ENCODE data around the gene ZSWIM9.
"Not testable (repeated sequence)": the region's sequence is repeated elsewhere in the genome, so short reads cannot be mapped to it uniquely, and the experiment has no call there.

ZSWIM9 gene

DNA sequence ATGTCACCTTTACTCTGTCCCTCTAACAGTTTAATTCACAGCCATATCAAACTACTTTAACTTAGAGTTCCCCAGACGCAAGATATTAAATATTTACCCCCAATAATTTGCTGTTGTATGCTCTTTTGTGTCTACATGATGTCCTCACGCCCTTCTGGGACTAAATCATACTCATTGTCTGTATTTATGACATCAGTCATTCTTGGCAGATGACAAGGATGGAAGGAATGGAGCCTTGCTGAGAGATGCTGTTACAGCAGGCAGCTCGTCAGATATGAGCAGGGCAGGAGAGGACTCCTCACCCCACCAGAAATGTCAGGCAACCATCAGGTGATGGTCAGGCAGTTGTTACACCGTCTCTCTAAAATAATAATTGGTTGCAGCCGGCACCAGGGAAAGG, 43.5 kb downstream of the ZSWIM9 start:
- in situ Hi-C loops (cut with MboI; ENCODE audit: low sequenced_read_pairs) = no loop called here

DNA sequence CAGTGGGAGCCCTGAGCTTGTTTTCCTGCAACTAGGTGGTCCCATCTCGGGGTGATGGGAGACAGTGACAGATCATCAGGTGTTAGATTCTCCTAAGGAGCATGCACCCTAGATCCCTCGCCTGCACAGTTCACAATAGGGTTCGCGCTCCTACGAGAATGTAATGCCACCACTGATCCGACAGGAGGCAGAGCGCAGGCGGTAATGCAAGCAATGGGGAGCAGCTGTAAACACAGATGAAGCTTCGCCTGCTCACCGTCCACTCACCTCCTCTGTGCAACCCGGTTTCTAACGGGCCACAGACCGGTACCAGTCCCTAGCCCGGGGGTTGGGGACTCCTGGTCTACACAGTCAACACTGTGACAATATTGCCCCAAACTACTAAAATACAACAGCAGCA, 46.5 kb downstream of the ZSWIM9 start:
- in situ Hi-C loops (cut with MboI; ENCODE audit: low sequenced_read_pairs) = no loop called here

DNA sequence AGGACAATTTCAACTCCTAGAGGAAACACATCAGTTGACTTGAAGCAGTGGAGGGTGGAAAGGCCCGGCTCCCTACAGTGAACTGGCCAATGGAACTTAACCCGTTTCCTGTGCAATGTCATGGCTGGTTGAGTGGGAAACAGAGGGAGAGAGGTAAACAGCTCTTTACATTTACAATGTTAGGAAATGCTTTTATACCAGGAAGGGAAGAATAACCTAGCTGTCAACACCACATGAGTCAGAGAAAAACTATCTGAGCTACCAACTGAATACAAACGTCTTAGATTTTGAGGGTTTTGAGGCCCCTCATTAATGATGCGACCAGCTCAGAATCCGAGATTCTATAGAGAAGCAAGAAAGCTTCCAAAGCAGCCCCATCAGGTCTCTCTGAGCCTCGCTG, 48.5 kb downstream of the ZSWIM9 start:
- in situ Hi-C loops (cut with MboI; ENCODE audit: low sequenced_read_pairs) = no loop called here

DNA sequence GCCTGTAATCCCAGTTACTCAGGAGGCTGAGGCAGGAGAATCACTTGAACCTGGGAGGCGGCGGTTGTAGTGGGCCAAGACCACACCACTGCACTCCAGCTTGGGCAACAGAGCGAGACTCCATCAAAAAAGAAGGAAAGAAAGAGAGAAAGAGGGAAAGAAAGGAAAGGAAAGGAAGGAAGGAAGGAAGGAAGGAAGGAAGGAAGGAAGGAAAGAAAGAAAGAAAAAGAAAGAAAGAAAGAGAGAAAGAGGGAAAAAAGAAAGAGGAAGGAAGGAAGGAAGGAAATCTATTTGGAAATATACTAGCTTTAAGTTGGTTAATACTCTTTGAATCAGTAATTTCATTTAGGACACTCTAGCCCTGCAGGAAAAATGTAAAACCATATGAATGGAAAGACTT, 50.3 kb downstream of the ZSWIM9 start:
- in situ Hi-C loops (cut with MboI; ENCODE audit: low sequenced_read_pairs) = not testable (repeated sequence)

DNA sequence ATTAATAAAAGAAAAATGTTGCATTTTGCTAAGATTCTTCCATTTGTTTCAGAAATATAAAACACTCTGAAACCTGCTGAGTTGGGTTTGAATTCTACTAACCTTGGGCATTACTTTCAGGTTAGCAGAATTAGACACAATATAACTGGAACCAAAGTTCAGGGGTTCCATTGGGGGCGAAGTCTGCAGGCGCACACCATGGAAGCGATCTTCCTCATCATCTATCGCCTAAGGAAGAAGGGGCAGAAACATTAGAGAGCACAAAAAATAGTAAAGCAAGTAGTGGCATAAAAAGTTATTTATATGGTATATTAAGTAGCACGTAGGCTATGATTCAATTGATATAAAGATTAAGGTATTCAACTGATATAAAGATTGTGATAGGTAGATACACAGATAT, 51.1 kb downstream of the ZSWIM9 start:
- in situ Hi-C loops (cut with MboI; ENCODE audit: low sequenced_read_pairs) = no loop called here

DNA sequence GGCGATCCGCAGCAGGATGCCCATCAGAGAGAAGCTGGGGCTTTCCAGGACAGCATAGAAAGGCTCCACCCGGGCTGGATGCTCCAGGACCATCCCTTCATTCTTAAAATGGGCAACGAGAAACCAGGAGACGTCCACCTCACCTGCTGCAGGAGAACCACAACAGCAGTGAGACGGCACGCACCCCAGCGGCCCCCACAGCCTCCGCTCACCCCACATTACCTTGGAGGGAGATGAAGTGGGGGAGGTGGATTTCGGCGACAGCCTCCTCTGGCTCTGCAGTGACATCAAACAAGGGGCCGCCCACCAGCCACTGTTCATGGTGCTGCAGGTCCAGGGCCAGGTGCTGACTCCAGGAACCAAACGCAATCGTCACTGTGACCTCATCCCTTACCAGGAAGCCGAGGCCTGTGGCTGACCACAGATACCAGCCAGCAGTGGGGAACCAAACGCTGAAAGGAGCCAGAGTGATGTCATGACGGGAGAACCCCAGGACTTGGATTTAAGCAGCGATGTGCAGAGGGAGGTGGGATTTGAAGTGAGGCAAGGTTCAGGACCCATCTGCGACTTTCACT, 60.2 kb downstream of the ZSWIM9 start:
- in situ Hi-C loops (cut with MboI; ENCODE audit: low sequenced_read_pairs) = no loop called here

DNA sequence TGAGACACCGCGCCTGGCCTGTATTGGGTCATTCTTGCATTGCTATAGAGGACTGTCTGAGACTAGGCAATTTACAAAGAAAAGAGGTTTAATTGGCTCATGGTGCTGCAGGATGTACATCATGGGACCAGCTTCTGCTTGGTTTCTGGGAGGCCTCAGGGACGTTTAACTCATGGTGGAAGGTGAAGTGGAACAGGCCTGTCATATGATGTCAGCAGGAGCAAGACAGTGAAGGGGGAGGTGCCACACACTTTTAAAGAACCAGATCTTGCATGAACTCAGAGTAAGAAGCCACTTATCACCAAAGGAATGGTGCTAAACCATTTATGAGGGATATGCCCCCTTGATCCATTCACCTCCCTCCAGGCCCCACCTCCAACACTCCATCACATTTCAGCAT, 66.6 kb downstream of the ZSWIM9 start:
- in situ Hi-C loops (cut with MboI; ENCODE audit: low sequenced_read_pairs) = no loop called here

DNA sequence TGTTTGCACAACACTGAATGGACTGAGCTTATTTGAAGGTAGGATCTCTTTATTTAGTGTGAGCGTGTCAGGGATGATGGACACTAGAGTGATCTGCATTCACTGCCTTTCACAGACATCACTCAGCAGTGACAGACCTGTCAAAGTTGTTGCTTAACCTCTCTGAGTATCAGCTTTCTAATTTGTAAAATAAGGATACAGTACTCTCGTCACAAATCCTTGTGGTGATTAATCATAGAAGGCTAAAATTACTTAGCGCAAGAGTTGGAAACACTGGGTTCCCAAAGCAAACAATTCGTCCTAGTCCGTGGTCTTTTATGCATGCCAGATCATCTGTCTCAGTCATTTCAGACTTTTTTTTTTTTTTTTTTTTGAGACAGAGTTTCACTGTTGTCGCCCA, 68.6 kb downstream of the ZSWIM9 start:
- in situ Hi-C loops (cut with MboI; ENCODE audit: low sequenced_read_pairs) = no loop called here

DNA sequence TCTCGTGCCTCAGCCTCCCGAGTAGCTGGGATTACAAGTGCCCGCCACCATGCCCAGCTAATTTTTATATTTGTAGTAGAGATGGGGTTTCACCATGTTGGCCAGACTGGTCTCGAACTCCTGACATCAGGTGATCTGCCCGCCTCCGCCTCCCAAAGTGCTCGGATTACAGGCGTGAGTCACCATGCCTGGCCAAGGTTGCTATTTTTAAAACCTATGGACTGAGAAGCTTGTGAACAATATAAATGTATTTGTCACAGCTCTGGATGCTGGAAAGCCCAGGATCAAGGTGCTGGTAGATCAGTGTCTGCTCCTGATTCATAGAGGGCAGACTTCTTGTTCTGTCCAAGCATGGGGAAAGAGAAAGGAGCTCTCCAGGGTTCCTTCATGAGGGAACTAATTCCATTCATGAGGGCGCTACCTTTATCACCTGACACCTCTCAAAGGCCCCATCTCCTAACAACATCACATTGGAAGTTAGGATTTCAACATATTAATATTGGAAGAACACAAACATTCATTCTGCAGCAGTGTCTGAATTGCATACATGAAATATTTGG, 69.2 kb downstream of the ZSWIM9 start:
- in situ Hi-C loops (cut with MboI; ENCODE audit: low sequenced_read_pairs) = no loop called here

DNA sequence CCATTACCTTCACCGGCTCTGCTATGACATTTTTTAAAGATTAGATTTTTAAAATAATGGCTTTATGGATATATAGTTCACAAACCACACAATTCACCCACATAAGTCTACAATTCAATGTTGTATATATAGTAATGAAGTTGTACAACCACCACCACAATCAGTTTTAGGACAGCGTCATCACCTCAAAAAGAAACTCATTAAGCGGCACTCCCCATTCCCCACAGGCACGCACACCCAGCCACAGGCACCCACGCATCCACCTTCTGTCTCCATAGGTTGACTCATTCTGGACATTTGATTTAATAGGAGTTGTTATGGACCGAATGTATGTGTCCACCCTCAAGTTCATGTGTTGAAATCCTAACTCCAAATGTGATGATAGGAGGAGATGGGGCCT, 71.3 kb downstream of the ZSWIM9 start:
- in situ Hi-C loops (cut with MboI; ENCODE audit: low sequenced_read_pairs) = not testable (repeated sequence)

DNA sequence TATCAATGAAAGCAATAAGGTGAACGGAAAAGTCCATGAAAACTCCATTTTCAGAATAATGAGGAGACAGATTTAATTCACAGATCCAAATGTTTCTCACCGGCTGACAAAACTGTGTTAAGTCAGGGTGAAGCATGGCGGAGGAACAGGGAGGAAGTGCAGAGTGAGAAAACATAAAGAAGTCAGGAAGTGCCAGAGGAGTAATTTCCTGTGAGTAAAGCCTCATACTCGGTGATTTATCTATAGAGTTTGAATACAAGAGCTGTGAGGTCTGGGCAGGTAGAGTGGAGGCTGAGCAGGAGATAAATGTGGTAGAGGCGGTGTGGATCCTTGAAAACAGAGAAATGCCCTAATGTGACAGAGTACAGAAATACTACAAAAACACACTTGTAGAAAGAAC, 73.8 kb downstream of the ZSWIM9 start:
- in situ Hi-C loops (cut with MboI; ENCODE audit: low sequenced_read_pairs) = no loop called here

DNA sequence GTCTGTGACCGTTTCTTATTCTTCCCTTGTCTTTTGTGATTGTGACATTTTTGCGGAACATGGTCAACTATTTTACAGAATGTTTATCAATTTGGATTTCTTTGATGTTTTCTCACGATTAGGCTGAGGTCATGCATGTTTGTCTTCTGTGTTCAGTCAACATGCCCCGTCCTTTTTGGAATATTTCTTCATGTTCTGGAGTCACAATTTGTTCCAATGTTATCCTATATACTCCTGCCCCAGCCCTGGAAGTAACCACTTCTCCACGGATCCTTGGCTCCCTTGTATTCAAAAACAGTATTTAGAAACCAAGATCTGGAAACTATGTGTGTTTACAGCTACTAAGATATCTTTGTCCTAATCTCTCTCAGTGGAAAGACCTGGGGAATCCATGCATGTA, 75.6 kb downstream of the ZSWIM9 start:
- in situ Hi-C loops (cut with MboI; ENCODE audit: low sequenced_read_pairs) = no loop called here

DNA sequence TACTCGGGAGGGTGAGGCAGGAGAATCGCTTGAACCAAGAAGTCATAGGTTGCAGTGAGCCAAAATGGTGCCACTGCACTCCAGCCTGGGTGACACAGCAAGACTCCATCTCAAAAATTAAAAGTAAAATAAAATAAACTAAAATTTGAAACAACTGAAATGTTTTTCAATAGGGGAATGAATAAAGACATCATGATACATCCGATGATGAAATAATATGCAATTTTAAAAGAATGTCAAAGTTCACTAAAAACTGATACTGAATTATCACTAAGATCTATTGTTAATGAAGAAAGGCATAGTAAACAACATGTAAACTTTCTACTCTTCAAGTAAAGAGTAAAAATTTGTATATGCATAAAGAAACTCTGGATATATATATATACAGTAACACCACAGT, 76.7 kb downstream of the ZSWIM9 start:
- in situ Hi-C loops (cut with MboI; ENCODE audit: low sequenced_read_pairs) = no loop called here
